GM06990 (cell line): ENCODE results near the gene HMCN1.
"Not testable (repeated sequence)": the region's sequence is repeated elsewhere in the genome, so short reads cannot be mapped to it uniquely, and the experiment has no call there.

Experiments used
- DNase-seq: peaks from one replicate; pipeline ENCODE4 v3.0.0-alpha.2; 2011; ENCODE audit not compliant: insufficient read length; ENCODE audit errors: extremely low read depth
- H3K27me3 ChIP-seq: replicated peaks from 2 replicates; pipeline ENCODE4 v1.6.0; 2011; ENCODE audit warnings: low read length; ENCODE audit not compliant: control insufficient read depth, insufficient read depth
- H3K36me3 ChIP-seq: 2 replicates; pipeline ENCODE4 v1.5.1; 2011; ENCODE audit warnings: low read length; ENCODE audit not compliant: control insufficient read depth, insufficient read depth
- H3K4me3 ChIP-seq: replicated peaks from 2 replicates; pipeline ENCODE4 v1.5.1; 2011; ENCODE audit warnings: low read depth, mild to moderate bottlenecking, control low read depth, low read length
- TF ChIP-seq, protein P1 (sequence below): IDR thresholded peaks from 2 replicates; pipeline ENCODE4 v1.5.1; 2011; ENCODE audit warnings: low read length, control low read depth, mild to moderate bottlenecking, inconsistent platforms; ENCODE audit not compliant: insufficient read depth, poor library complexity, severe bottlenecking

The HMCN1 gene

DNA sequence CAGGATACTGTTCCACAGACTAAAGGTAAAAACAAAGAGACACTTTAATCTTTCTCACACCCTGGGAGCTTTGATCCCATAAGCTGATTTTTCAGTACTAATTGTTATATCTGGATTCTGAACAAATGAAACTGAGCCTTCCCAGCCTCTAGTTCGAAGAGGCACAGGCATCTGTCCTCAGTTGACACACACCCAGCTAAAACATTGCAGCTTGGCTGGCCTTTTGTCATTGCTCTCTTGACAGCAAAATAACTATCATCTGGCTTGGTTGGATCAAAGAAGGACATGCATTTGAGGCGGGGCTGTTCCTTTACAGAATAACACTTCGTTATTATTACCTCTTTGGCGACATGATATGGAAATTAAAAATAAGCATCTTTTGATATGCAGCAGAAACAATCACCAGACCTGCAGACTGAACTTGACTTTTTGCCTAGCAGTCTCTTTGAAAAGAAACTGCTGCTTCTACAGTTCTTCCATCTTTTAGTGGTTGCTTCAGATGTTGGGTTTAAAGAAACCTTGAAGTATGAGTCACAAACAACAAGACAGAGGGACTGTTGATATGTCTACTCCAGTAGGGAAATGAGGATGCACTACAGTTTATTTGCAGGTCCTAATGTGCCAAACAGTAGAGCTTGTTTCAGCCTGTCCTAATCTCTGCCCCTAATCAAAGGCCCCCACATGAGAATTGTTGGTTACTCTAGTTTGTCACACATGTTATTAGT is 474.4 kb downstream of the HMCN1 start:
- TF ChIP-seq, protein P1, sequence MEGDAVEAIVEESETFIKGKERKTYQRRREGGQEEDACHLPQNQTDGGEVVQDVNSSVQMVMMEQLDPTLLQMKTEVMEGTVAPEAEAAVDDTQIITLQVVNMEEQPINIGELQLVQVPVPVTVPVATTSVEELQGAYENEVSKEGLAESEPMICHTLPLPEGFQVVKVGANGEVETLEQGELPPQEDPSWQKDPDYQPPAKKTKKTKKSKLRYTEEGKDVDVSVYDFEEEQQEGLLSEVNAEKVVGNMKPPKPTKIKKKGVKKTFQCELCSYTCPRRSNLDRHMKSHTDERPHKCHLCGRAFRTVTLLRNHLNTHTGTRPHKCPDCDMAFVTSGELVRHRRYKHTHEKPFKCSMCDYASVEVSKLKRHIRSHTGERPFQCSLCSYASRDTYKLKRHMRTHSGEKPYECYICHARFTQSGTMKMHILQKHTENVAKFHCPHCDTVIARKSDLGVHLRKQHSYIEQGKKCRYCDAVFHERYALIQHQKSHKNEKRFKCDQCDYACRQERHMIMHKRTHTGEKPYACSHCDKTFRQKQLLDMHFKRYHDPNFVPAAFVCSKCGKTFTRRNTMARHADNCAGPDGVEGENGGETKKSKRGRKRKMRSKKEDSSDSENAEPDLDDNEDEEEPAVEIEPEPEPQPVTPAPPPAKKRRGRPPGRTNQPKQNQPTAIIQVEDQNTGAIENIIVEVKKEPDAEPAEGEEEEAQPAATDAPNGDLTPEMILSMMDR = no peak
- H3K4me3 ChIP-seq = no peak overlapping the region
- DNase-seq = no peak
- no peaks in the 10 kb centered on the region; the same call in 1 of the 2 replicates for H3K27me3 ChIP-seq
- no peaks in the 10 kb centered on the region for H3K36me3 ChIP-seq

DNA sequence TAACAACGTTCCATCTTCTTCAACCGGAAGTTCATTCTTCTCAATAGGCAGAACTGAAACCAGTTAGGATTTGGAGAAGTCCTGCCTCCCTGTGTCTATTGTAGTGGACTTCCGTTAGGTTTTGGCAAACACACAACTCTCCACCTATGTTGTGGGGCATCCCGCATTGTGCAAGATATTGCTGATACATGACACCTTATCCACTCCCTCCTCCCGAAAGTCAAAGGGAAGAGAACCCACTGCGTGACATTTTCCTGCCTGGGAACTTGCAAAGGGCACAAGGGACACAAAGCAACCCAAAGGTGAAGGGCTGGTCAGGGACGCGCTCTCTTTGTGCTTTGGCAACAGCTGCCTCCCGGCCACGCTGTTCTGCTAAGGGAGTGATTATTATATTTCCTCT is 476.1 kb downstream of the HMCN1 start:
- H3K36me3 ChIP-seq = no peaks in the 10 kb centered on the region
- TF ChIP-seq, protein P1 = no peak
- no peak overlapping the region for H3K4me3 ChIP-seq
- no peaks in the 10 kb centered on the region; the same call in 1 of the 2 replicates for H3K27me3 ChIP-seq
- no peak for DNase-seq

DNA sequence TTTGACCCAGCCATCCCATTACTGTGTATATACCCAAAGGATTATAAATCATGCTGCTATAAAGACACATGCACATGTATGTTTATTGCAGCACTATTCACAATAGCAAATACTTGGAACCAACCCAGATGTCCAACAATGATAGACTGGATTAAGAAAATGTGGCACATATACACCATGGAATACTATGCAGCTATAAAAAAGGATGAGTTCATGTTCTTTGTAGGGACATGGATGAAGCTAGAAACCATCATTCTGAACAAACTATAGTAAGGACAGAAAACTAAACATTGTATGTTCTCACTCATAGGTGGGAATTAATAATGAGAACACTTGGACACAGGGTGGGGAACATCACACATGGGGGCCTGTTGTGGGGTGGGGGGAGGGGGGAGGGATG is 477.4 kb downstream of the HMCN1 start:
- not testable (repeated sequence) for H3K36me3 ChIP-seq, H3K4me3 ChIP-seq, DNase-seq, H3K27me3 ChIP-seq

DNA sequence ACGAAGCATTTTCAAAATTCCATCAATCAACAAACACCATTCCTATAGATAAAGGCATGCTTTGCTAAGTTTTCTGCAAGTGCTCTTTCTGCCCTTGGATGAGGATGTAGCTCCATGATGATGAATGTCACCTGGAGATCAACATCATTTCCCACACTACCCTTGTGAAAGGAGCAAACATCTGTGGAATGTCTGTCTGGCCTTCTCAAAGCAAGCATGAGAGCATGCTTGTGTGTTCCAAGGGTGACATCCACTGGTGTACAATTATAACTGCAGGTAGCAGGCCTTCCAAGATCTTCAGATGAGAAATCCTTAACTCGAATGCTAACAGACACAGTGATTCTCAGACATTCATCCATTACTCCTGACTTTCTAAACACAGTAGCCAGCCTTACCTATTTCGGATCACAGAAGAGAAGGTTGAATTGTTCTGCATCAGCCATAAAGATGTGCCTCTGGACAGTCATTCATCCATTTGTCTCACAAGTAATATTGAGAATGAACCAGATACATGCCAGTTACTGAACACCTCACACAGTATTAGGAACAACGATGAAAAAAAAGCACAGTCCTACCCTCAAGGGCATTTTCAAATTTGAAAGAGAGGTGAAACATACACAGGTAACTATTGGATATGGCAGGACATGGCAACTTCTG is 478.5 kb downstream of the HMCN1 start:
- no peaks in the 10 kb centered on the region for H3K36me3 ChIP-seq
- H3K27me3 ChIP-seq = no peaks in the 10 kb centered on the region; the same call in 1 of the 2 replicates
- no peak overlapping the region for H3K4me3 ChIP-seq
- DNase-seq = no peak
- TF ChIP-seq, protein P1 = peak; percentile 80

DNA sequence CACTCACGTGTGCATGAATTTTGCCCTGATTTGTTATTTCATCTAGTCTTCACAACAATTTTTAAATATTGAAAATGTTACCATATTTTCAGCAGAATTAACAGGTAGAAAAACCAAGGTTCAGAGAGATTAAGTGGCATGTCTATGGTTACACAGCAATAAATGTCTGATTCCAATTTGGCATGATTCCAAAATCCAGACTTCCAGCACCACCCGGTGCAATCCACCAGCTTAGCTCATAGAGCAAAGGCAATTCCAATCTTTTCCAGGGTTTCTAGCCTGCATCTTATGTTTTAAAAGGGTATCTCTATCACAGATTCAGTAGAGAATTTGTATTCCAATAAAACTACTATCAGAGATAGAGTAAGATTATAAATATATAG is 479.0 kb downstream of the HMCN1 start:
- no peaks in the 10 kb centered on the region for H3K27me3 ChIP-seq
- DNase-seq = no peak
- TF ChIP-seq, protein P1 = no peak
- H3K36me3 ChIP-seq = no peaks in the 10 kb centered on the region
- H3K4me3 ChIP-seq = no peak overlapping the region

DNA sequence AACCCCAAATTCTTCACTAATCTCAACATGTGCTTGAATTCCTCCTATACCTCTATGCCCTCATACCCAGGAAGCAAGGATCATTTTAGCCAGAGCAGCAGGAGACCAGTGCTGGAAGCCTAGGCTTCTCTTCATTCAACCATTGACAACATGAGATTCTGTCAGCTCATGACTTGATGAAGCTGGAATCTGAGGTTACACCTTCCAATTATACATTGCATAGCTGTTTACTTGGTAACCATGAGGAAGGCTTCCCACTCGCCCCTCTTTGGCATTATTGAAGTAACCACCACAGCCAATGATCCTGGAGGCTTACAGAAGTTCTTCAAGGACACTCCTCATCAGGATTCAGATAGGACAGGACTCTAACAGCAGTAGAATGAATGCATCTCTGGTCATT is 480.6 kb downstream of the HMCN1 start:
- Histone ChIP-seq H3K4me3 (no peak overlapping the region), H3K27me3 (no peaks in the 10 kb centered on the region), H3K36me3 (no peaks in the 10 kb centered on the region)
- DNase-seq = no peak
- TF ChIP-seq, protein P1 = no peak
